ENCODE results near the gene TCEA2.

The TCEA2 gene

DNA sequence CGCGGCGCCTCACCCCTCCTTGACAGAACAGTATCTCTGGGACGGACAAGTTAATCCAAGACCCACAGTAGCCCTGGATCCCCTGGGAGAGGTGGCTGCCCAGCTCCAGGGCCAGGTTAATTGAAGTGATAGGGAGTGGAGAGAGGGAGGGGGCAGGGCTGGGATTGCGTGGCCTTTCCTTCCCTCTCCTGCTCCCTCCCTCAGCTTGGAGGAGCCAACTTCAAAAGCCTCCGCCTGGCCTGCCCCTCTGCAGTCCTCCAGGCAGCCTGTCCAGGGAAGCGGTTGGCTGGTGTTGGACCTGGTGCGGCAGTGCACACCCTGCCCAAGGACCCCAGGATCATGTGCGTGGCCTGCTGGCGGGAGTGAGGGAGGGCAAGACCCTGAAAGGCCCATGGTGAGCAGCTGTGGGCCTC, 27.1 kb upstream of the TCEA2 start, which contains the start of gene C20orf204:
Gene C20orf204, plus strand, starts transcription at position 250 of the 413 bp plus-strand sequence. Its CDS starts 142 bp downstream, at position 392.
- DNase-seq (ENCODE audit: low spot score): peak; percentile 52

DNA sequence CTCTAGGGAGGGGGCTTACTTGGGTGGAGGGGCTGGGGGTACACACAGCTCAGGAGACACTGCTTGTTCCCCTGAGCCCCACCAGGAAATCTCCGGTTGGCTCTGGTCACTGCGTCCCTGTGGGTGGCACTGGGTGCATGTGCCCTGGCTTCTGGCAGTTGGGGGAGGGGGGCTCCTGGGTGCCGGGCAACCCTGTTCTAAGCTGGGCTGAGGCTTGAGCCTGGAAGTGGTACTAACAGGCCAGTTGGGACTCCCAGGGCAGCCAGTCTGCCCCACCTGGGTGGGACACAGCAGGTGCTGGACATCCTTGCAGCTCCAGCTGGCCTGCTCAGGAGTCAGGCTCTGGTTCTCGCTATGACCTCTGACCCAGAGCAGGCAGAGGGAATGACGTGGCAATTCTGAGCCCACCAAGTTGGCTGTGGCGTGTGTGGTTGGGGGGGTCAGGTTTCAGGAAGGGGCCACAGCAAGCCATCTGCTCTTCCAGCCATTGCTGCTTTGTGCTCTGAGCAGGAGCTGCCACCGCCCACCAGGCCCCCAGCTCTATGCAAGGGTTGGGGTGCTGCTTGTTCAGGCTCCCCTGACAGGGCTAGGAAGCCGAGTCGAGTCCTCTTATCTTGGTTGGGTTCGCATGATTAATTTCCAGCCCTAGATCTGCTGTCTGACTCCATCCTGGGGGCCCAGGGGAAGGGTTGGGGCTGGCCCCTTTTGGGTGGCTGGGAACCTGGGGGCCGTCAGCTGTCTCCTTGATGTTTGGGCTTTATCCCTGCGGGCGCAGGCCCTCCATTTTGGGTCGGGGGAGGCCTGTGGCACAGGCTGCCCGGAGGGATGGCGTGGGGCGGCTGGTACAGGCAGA, 26.4 kb upstream of the TCEA2 start:
- DNase-seq (ENCODE audit: low spot score): no peak

DNA sequence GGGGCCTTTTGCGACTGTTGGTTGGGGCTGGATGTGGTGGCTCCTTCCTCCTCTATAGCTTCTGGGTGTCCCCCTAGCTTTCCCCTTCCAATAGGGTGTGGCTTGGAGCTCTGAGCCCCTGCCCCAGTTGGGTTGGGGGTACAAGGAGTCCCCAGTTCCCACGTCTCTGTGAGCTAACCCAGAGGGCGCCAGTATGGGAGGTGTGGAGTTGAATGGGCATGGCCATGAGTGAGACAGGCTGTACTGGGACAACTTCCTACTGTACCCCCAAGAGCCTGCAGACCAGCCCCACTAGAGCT, 25.9 kb upstream of the TCEA2 start:
- DNase-seq (ENCODE audit: low spot score): no peak

DNA sequence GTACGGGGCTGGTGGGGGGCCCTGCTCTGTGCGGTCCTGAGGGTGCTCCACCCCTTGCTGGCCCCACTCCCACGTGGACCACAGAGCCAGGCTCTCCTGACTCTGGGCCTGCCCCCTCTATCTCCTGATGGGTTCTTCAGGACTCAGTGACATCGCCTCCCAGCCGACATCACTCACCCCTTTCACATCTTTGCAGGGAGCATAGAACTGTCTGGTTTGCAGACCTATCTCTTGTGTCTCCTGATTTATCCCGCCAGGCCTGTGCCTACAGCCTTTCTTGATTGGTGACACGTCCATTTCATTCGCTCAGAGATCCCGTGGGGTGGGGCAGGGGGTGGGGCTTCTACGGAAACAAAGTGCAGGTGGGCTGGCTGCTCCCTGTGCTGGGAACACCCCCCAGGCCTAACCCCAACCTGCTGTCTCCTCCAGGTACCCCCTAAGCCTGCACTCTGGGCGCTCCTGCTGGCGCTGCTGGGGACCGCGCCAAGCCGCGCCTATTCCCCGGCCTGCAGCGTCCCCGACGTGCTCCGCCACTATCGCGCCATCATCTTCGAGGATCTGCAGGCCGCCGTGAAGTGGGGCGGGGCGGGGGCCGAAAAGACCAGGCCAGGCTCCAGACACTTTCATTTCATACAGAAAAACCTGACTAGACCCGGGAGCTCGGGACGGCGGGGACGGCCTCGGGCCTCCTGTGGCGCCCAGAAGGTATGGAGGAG, 25.3 kb upstream of the TCEA2 start:
- DNase-seq (ENCODE audit: low spot score): peak; percentile 66

DNA sequence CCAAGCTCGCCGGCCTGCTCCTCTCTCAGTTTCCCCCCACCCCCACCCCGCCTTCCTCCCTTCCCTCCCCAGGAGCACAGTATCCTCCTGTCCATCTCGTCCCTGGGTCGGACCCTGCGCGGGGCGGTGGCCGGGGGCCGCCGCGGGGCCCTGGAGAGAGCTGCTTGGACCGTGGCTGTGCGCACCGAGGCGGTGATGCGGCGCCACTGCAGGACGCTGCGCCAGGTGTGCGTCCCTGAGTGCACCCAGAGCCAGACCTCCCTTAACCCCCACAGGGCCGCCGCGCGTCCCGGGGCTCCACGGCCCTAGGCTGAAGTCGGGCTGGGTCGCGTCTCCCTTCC, 24.8 kb upstream of the TCEA2 start:
- peak; percentile 52 for DNase-seq (ENCODE audit: low spot score)

DNA sequence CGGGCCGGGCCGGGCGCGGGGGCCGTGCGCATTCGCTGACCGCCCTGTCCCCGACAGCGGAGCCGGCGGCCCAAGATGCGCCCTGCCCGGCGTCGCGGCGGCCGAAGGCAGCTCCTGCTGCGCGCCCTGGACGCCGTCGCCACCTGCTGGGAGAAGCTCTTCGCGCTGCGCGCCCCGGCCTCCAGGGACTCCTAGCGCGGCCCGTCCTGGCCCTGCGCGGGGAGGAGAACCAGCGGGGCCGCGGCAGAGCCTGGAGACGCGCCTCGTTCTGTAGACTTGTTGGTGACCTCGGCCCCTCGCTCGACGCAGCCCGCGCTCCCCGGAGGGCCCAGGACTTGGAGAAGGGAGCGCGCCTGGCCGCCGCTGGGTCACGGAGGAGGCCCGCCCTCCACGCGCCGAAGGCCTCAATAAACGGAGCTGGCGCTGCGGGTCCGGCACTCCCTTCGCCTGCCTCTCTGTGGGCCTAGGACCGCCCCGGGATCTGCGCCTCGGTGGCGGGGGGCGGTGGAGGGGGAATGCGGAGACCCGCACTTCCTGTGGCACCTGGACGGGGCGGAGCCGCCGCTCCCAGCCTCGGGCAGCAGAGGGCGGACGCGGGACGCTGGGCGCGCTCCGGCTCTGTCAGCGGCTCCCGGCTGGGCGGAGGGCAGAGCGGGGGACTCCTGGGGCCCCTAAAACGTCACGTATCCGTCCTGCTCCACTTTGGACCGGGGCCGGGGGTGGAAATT, 24.3 kb upstream of the TCEA2 start:
- DNase-seq (ENCODE audit: low spot score): peak; percentile 96

DNA sequence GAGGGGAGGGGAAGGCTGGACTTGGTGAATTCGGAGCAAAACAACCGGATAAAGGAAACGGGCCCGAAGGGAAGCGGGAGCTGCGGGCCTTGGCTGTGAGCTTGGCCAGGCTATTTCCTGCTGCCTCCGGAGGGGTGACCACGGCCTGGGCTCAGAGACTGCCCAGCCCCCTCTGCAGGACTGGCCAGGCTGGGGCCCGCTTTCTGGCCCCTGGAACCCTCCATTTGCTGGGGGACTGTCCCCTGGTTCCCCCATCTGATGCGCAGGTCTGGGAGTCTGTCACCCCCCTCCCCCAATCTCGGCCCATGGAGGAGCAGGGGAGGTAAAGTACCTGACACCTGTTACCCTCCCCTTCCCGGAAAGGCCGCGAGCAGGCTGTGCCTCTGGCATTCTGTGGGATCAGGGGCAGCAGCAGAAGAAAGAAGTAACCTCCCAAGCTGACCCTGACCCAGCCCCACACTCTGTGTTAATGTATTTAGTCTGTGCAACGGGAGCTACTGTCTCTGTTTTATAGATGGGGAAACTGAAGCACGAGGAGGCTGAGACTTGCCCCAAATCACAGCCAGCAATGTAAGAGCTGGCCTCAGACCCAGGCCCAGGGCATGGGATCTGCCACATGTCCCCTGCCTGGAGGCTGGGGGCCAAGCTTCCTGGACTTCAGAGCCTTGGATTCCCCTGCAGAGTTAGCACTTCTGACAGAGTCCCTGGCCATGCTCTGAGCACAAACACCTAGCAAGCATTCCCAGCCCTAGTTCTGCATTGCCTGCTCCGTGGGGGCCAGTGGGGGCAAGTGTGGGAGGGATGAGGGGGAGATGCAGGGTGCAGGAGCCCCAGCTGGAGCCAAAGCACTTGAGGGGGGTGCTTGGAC, 23.5 kb upstream of the TCEA2 start:
- no peak for DNase-seq (ENCODE audit: low spot score)

DNA sequence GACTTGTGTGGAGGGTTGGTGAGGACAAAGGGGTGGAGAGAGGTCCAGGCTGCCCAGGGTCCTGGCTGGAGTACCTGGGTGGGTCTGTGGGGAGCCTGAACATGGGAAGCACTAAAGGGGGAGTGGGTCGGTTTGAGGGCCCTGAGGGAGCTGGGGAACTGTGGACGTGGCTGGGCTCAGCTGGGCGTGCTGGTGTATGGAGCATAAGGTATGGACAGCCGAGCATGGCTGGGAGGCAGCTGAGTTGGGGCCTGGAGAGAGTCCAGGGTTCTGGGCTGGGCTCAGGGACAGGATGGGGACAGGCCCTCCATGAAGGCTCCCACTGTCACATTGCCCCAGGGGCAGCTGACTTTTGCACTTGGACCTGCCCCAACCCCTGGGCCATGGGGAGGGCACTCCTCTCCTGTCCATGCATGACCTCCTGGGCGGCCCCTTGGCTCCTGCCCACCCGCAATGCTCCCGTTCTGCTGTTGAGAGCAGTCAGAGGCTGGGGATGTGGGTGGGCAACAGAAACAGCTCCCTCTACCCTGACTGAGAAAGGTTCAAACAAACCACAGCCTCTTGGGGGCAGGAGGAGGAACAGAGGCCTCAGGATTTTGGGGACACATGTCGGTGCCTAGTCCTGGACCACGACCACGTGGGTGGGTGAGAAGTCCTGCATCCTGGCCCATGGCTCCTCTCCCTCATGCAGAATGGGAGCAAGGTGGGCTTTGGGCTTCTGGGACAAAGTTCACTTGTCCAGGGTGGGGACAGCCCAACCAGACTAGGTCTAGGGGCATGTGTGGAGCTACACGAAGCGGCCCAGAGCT, 22.6 kb upstream of the TCEA2 start:
- no peak for DNase-seq (ENCODE audit: low spot score)

DNA sequence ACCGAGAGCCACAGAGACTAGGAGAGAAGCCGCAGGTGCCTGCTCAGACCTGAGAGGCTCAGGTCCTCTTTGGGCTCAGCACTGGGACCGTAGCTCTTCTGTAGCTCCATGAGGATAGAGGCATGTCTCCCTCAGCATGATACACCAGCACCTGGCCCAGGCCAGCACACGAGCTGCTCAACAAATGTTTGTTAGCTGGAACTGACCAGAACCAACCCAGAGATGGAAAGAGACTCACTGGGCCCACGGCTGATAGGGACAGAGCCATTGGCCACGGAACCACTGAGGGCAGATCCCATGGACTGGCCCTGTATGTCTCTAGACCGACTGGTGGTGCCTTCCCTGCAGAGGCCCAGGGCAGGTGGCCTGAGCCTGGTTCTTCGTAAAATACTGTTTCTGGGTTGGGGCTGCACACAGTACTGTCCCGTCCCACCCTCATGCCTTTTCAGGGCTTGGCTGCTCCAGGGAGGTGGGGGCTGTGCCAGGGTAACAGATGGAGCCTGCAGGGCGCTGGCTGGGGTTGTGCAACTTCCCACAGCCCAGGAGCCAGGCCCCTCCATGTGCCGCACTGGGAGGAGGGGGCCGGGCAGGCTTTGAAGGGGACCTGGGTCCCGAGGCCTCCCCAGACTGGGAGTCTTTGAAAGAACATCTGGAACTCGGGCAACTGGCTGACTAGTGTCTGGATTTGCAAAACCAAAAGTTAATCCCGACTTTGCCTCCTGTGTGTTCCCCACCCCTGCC, 21.8 kb upstream of the TCEA2 start:
- no peak for DNase-seq (ENCODE audit: low spot score)

DNA sequence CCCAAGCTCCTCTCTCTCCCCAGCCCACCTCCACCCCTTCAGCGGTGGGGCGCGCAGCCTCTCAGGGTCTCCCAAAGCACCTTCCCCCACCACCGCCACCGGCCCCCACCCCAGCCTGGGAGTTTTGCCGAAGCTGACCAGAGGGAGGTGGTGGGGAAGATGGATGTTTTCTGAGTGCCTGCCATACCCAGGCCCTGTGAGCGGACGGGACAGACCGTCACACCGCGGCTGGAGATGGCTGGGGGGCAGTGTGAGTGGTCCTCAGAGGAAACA, 21.3 kb upstream of the TCEA2 start:
- no peak for DNase-seq (ENCODE audit: low spot score)

DNA sequence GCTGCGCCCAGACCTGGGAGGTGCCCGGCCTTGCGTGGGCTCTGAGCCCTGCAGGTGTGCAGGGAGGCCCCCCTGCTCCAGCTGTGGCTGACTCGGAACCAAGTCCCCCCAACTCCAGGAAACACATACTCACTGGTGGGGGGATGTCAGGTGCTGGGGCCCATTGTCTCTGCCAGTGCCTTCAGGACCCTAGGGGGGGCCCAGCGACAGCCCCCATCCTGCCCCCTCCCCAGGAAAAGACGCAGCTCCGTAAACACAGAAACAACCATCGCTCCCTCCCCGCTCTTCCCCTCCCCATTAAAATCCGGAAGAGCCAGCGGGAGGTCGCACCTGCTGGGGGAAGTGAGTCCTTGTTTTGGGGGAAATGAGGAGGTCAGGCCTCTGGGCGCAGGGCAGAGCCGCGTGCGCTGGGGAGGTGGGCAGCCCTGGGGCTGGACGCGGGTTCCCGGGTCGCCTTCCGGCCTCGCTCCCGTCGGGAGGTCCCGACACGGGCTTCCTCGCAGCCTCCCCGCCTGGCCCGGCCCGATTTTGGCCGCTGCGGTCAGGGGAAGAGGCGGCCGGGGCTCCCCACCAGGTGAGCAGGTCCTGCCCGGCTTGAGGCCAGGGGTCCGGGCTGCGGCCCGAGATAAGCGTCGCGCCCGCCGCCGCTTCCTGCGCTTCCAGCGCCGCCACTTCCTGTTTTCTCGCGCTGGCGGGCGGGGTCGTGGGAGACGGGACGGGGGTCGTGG, 20.8 kb upstream of the TCEA2 start:
- no peak for DNase-seq (ENCODE audit: low spot score)

DNA sequence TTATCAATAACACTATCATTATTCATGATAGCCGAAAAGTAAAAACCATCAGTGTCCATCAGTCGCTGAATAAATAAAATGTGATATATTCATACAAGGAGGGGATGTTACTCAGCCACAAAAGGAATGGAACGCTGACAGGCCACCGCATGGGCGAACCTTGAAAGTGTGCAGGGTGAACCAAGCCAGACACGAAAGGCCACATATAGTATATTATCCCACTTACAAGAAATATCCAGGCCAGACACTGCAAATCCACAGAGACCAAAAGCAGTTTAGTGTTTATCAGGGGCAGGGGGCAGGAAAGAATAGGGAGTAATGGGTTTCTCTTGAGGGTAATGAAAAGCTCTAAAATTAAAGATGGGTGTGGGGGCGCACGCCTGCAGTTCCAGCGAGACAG, 19.2 kb upstream of the TCEA2 start:
- no peak for DNase-seq (ENCODE audit: low spot score)

DNA sequence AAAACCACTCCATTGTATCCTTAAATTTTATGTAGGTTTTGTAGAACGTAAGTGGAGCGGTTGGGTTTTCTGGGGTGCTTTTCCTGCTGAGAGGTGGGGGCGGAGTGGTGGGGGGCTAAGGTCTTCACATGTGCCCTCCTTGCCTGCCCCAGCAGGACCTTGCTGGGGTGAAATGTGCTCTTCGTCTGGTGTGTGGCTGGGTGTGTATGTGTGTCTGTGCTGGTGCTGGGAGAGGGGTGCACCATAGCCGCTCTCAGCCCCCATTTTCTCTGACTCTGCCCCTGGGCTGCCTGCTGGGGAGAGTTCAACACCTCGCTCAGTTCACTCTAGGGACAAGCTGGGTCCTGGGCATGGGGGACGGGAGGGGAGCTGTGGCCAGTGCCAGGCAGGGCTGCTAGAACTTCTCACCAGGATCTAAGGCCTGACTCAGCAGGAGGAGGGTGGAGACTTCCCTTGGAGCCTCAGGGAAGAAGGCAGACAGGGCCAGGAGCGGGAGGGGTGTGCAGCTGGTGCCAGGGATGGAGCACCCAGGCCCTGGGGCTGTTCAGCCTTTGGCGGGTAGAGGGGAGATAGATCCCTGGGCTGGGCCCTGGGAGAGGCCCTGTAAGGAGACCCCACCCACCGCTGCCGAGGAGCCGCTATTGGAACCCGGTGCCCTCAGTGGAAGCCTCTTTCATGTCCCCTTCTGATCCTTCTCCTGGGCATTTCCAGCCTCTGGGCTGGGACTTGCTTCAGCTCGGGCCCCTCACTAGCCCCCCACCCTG, 18.3 kb upstream of the TCEA2 start:
- DNase-seq (ENCODE audit: low spot score): no peak

DNA sequence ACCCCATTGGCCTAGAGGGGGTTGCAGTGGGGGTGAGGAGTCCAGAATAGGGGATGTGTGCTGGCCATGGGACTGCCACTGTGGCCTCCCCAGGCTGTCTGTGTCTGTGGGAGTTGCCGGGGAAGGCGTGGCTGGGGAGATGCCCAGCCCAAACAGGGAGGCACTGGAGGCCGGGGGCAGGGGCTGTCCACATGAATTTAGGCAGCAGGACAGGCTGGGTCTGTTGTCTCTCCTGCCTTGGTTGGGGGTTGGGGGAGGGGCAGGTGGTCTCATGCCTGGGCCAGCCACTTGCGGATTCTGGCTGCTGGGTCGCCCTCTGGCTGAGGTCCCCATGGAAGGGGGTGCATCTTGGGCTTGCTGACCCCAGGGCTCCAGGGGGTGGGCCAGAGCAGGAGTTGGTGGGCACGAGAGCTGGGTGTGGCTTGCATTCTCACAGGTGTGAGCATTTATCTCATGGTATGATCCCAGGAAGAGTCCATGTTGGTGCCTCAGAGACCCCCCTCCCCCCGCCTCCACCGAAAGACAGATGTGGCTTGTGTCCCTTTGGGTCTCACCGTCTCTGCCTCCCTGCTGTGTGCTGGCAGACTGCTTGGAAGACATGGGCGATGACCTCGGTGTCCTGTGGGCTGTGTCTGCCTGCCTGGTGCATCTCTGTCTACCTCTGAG, 17.5 kb upstream of the TCEA2 start:
- DNase-seq (ENCODE audit: low spot score): no peak

DNA sequence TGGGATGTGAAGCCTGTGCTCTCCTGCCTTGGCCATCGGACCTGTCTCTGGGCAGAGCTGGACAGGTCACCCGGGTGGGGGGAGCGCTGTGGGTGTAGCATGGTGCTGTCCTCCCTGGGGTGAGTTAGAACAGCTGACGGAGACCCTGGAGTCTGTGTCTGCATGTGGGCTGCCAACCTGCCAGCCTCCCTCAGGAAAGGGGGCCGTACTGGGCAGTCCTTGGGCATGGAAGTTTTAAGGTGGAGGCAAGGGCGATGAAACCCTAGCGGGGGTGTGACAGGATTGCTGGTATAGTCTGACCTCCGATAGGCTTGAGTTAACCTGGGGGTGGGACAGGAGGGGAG, 16.0 kb upstream of the TCEA2 start:
- no peak for DNase-seq (ENCODE audit: low spot score)

DNA sequence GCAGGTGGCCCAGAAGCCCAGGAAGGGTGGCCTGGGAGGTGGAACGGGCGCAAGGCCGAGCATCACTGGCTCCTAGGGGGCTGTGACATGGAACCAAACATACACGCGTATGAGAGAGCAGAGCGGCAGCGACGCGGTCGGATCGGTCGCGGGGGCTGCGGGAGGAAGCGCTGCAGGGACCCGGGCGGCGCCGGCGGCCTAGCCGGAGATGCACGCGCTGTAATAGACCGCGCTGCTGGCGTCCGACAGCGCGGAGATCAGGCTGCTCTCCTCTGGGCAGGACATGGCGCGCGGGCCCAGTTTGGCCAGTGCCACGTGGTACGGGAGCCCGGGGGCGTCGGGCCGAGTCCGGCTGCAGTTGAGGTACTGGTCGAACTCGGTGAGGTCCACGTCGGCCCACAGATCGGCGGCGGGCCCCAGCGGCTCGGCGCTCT, 15.0 kb upstream of the TCEA2 start:
- no peak for DNase-seq (ENCODE audit: low spot score)

DNA sequence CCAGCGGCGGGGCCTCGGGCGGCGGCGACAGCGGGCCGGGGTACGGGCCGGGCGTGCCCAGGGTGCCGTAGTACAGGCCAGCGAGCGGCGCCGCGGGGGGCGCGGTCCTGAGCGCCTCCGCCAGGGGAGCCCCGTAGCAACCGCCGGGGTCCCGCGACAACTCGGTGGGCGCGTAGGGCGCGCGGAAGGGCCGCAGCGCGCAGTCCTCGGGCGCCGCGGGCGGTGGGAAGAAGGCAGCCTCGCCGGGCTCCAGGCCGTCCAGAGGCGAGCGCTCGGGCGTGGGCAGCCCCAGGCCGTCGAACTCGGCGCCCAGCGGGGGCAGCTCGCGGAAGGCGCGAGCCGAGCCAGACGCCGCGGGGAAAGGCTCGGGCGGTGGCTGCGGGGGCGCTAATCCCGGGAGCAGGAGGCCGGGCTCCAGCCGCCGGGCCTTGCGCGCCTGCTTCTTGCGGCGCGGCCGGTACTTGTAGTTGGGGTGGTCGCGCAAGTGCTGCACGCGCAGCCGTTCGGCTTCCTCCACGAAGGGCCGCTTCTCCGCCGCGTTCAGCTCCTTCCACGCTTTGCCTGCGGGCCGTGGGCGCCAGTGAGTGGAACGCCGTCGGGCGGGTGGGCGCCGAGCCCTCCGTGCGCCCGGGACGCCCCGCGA, 14.5 kb upstream of the TCEA2 start:
- peak; percentile 55 for DNase-seq (ENCODE audit: low spot score)
